Measurements from ENCODE around the gene APOBEC2. TPM values are rescaled to one million over a fixed set of nuclear protein-coding genes. Genes with fewer than 3 reads are reported as not detected.
"Not testable (repeated sequence)": the region's sequence is repeated elsewhere in the genome, so short reads cannot be mapped to it uniquely, and the experiment has no call there.

Gene APOBEC2
- total RNA-seq (2022) (not detected in 2 replicates), Bru-seq, nascent RNA (not detected), BruChase-seq, experiment 1, labeled RNA remaining after a 6-hour chase (not detected), BruChase-seq, experiment 2, labeled RNA remaining after a 2-hour chase (not detected)
- long read RNA-seq, partial matches to known transcripts: 0 of 5 reads
- long read RNA-seq, other reads (novel, unspliced or antisense): 5 of 5 reads

DNA sequence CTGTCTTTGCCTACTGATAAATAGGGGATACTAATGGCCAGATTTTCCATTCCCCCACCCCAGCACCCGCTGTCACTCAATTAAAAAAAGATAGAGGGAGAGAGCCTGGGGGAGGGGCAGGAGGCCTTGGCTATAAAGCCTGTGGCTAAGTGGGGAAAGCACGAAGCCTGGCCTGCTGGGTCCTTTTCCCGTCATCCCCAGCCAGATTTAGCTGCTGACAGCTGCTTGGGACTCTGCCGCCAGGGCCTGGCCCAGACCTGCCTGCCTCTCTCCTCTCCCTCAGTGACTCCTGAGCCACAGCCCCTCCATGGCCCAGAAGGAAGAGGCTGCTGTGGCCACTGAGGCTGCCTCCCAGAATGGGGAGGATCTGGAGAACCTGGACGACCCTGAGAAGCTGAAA, at the start of gene APOBEC2:
Gene APOBEC2 (plus strand): TSS at position 162 of the 400 bp plus-strand sequence. CDS start 146 bp downstream, at position 308.
- intact Hi-C loops (cut with micrococcal nuclease; ENCODE audit: unreplicated experiment): no loop called here
- BruUV-seq (replicated peaks): no TSS peak
- TF ChIP-seq, protein P1, sequence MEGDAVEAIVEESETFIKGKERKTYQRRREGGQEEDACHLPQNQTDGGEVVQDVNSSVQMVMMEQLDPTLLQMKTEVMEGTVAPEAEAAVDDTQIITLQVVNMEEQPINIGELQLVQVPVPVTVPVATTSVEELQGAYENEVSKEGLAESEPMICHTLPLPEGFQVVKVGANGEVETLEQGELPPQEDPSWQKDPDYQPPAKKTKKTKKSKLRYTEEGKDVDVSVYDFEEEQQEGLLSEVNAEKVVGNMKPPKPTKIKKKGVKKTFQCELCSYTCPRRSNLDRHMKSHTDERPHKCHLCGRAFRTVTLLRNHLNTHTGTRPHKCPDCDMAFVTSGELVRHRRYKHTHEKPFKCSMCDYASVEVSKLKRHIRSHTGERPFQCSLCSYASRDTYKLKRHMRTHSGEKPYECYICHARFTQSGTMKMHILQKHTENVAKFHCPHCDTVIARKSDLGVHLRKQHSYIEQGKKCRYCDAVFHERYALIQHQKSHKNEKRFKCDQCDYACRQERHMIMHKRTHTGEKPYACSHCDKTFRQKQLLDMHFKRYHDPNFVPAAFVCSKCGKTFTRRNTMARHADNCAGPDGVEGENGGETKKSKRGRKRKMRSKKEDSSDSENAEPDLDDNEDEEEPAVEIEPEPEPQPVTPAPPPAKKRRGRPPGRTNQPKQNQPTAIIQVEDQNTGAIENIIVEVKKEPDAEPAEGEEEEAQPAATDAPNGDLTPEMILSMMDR (IDR thresholded peaks at IDR 0.05; ENCODE audit: unreplicated experiment): no peak
- Mint-ChIP-seq H3K4me3 (ENCODE audit: low read depth, unreplicated experiment) (no peak within 1 kb of the TSS), H3K9me3 (ENCODE audit: low read depth, unreplicated experiment) (no peaks in the 10 kb centered on the region), H3K36me3 (ENCODE audit: insufficient read depth, unreplicated experiment) (no peaks in the 10 kb centered on the region), H3K27ac (ENCODE audit: unreplicated experiment) (no peak within 1 kb of the TSS), H3K4me1 (ENCODE audit: low read depth, unreplicated experiment) (peaks cover 10% of the 10 kb centered on the region), H3K27me3 (ENCODE audit: unreplicated experiment) (no peaks in the 10 kb centered on the region)
- no peak for DNase-seq
- CTCF ChIA-PET: interaction anchor here (1.0 to 1.4 kb wide), 2 partner anchors 12 to 15 kb away, joined by 4 read pairs; no protein-coding TSS in a partner anchor

DNA sequence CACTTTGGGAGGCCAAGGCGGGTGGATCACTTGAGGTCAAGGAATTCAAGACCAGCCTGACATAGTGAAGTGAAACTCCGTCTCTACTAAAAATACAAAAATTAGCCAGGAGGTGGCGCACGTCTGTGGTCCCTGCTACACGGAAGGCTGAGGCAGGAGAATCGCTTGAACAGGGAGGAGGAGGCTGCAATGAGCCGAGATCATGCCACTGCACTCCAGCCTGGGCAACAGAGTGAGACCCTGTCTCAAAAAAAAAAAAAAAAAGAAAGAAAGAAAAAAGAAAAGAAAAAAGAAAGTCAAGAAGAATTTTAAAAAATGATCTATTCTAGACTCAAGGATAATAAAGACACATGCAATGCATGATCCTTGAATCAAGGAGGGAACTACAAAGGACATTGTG, 46.8 kb upstream of the APOBEC2 start:
- H3K27me3 Mint-ChIP-seq (ENCODE audit: unreplicated experiment); H3K9me3 Mint-ChIP-seq (ENCODE audit: low read depth, unreplicated experiment); BruUV-seq (replicated peaks); H3K4me3 Mint-ChIP-seq (ENCODE audit: low read depth, unreplicated experiment); CTCF ChIA-PET; H3K27ac Mint-ChIP-seq (ENCODE audit: unreplicated experiment); H3K36me3 Mint-ChIP-seq (ENCODE audit: insufficient read depth, unreplicated experiment); H3K4me1 Mint-ChIP-seq (ENCODE audit: low read depth, unreplicated experiment): not testable (repeated sequence)
- intact Hi-C loops (cut with micrococcal nuclease; ENCODE audit: unreplicated experiment): loop anchor here (1.0 kb wide), 3 partner anchors 22 to 60 kb away; partner anchors contain the start of gene UNC5CL
- DNase-seq: peak; percentile 84
- TF ChIP-seq, protein P1 (IDR thresholded peaks at IDR 0.05; ENCODE audit: unreplicated experiment): peak; percentile 64

DNA sequence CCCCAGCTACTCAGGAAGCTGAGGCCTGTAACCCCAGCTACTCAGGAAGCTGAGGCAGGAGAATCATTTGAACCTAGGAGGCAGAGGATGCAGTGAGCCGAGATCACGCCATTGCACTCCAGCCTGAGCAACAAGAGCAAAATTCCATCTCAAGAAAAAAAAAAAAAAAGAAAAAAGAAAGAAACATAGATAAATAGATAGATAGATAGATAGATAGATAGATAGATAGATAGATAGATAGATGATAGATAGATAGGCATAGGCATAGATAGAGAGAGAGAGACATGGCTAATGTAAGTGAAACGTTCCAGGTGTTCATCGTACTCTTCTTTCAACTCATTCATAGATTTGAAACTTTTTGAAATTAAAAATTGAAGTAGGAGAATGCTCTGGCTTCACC, 46.0 kb upstream of the APOBEC2 start:
- H3K27ac Mint-ChIP-seq (ENCODE audit: unreplicated experiment); H3K9me3 Mint-ChIP-seq (ENCODE audit: low read depth, unreplicated experiment); CTCF ChIA-PET; H3K36me3 Mint-ChIP-seq (ENCODE audit: insufficient read depth, unreplicated experiment); DNase-seq; BruUV-seq (replicated peaks); H3K4me3 Mint-ChIP-seq (ENCODE audit: low read depth, unreplicated experiment); H3K4me1 Mint-ChIP-seq (ENCODE audit: low read depth, unreplicated experiment); H3K27me3 Mint-ChIP-seq (ENCODE audit: unreplicated experiment): not testable (repeated sequence)
- intact Hi-C loops (cut with micrococcal nuclease; ENCODE audit: unreplicated experiment): loop anchor here (1.0 kb wide), 3 partner anchors 21 to 59 kb away; partner anchors contain the start of gene UNC5CL

DNA sequence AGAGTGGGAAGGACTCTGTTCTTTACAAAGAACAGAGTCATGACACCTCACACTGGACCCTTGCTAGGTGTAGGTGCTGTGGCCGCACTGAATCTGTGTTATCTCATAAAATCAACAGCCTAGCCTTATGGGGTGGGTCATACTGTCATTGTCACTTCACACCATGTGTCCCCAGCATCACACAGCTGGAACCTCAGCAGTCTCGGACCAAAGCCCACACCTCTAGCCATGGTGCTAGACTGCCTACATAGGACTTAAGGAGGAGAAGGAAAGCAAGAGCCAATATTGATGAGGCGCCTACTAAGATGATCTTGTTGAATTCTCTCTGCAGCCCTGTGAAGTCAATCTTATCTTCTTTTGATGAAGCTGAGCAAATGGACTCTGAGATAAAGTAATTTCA, 45.0 kb upstream of the APOBEC2 start:
- BruUV-seq (replicated peaks): no TSS peak
- intact Hi-C loops (cut with micrococcal nuclease; ENCODE audit: unreplicated experiment): no loop called here
- H3K36me3 Mint-ChIP-seq (ENCODE audit: insufficient read depth, unreplicated experiment): no peaks in the 10 kb centered on the region

More for the DNA sequence above, 45.0 kb upstream of the APOBEC2 start:
- TF ChIP-seq, protein P1 (IDR thresholded peaks at IDR 0.05; ENCODE audit: unreplicated experiment): no peak
- CTCF ChIA-PET: no interaction called here
- Mint-ChIP-seq H3K9me3 (ENCODE audit: low read depth, unreplicated experiment) (peaks cover 3% of the 10 kb centered on the region), H3K27ac (ENCODE audit: unreplicated experiment) (no peak overlapping the region), H3K4me1 (ENCODE audit: low read depth, unreplicated experiment) (peaks cover 7% of the 10 kb centered on the region), H3K4me3 (ENCODE audit: low read depth, unreplicated experiment) (no peak overlapping the region), H3K27me3 (ENCODE audit: unreplicated experiment) (no peaks in the 10 kb centered on the region)
- no peak for DNase-seq

Data from Calu3 (cell line).